Measurements from ENCODE around the gene RAB10. TPM values are rescaled to one million over a fixed set of nuclear protein-coding genes. Genes with fewer than 3 reads are reported as not detected.

The RAB10 gene
- total and polyA plus RNA-seq, 2 experiments from 2014 or later: 100 to 122 TPM

DNA sequence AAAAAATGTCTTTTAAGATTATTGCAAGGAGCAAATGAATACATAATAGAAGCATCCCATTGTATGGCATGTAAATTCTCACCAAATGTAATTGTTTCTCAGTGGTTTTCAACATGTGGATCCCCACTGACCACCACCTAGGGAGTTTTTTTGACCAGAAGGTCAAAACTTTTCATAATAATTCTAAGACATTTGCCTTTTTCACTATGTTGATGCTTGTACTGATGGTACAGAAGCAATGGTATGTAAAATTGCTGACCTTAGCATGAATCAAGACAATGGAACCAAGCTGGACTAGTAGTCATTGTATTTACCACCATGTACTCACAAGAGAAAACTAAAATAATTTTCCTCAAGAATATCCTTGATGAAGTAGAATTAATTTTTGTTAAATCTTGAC is 36.8 kb downstream of the RAB10 start:
- DNase-seq (ENCODE audit: low spot score): no peak
- Histone ChIP-seq H3K27ac (no peak overlapping the region), H3K79me2 (peaks cover 98% of the 10 kb centered on the region), H3K4me1 (ENCODE audit: insufficient read depth) (peaks cover 22% of the 10 kb centered on the region), H3K9me2 (replicated peaks; ENCODE audit: insufficient read depth) (no peaks in the 10 kb centered on the region), H3K27me3 (no peaks in the 10 kb centered on the region), H2AFZ (no peak overlapping the region), H3K36me3 (replicated peaks; ENCODE audit: insufficient read depth, low read depth) (no peaks in the 10 kb centered on the region), H3K4me3 (no peak overlapping the region), H3K4me2 (no peak overlapping the region), H3K9me3 (ENCODE audit: low read depth) (no peaks in the 10 kb centered on the region), H4K20me1 (ENCODE audit: insufficient read depth, poor library complexity, severe bottlenecking) (peaks cover 73% of the 10 kb centered on the region)
- TF ChIP-seq, protein P1, sequence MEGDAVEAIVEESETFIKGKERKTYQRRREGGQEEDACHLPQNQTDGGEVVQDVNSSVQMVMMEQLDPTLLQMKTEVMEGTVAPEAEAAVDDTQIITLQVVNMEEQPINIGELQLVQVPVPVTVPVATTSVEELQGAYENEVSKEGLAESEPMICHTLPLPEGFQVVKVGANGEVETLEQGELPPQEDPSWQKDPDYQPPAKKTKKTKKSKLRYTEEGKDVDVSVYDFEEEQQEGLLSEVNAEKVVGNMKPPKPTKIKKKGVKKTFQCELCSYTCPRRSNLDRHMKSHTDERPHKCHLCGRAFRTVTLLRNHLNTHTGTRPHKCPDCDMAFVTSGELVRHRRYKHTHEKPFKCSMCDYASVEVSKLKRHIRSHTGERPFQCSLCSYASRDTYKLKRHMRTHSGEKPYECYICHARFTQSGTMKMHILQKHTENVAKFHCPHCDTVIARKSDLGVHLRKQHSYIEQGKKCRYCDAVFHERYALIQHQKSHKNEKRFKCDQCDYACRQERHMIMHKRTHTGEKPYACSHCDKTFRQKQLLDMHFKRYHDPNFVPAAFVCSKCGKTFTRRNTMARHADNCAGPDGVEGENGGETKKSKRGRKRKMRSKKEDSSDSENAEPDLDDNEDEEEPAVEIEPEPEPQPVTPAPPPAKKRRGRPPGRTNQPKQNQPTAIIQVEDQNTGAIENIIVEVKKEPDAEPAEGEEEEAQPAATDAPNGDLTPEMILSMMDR (IDR thresholded peaks at IDR 0.05; ENCODE audit: poor library complexity): no peak
- TF ChIP-seq EZH2 (IDR thresholded peaks at IDR 0.05; ENCODE audit: borderline replicate concordance) (no peak), EZH2phosphoT487 (IDR thresholded peaks at IDR 0.05; ENCODE audit: low read depth, severe bottlenecking, unreplicated experiment) (no peak)

DNA sequence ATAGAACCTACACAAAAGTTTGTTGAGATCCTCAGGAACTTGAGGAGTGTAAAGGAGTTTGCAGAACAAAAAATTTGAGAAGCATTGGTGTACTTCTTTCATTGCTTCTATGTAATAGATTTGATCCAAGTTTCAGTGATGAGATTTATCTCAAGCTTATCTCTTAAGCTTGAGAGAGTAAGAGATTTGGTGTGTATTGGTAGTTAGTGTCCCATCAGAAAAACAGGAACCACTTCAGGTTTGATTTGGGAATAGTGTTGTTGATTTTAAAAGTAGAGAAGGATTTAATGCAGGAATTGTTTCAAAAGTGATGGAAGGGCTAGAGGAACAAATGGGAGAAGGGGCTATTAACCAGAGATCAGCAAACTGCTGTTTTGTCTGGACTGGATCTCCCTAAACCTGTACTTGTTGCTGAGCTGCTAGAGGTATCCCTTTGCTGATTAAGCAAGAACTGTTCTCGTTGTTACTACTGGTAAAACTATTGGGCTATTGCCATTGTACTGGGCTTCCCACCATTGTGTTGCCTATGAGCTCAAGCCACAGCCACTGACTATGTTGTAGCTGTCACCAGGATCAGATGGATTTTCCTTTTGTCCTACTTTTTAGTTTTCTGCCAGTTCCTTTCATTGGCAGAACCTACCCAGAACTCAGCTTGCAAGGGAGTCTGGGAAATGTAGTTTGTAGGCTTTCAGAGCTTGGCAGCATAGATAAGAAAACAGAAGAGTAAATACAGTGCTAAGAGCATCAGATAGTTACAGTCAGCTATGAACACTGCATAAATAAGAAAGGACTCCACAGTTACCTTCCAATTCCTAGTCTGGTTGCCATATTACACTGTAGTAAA is 39.3 kb downstream of the RAB10 start:
- no peak overlapping the region for H2AFZ ChIP-seq
- no peak for DNase-seq (ENCODE audit: low spot score)
- no peaks in the 10 kb centered on the region for H3K27me3 ChIP-seq
- TF ChIP-seq EZH2 (IDR thresholded peaks at IDR 0.05; ENCODE audit: borderline replicate concordance): no peak
- no peak for TF ChIP-seq EZH2phosphoT487 (IDR thresholded peaks at IDR 0.05; ENCODE audit: low read depth, severe bottlenecking, unreplicated experiment)
- TF ChIP-seq, protein P1 (IDR thresholded peaks at IDR 0.05; ENCODE audit: poor library complexity): no peak
- no peaks in the 10 kb centered on the region for H3K36me3 ChIP-seq (replicated peaks; ENCODE audit: insufficient read depth, low read depth)
- H3K9me3 ChIP-seq (ENCODE audit: low read depth): no peaks in the 10 kb centered on the region
- peaks cover 85% of the 10 kb centered on the region for H4K20me1 ChIP-seq (ENCODE audit: insufficient read depth, poor library complexity, severe bottlenecking)
- WGBS (ENCODE audit: low lambda C conversion rate, missing lambda C conversion rate): 62% methylated on average over 1 of the region's 1 CpG
- H3K4me1 ChIP-seq (ENCODE audit: insufficient read depth): peaks cover 22% of the 10 kb centered on the region
- H3K4me2 ChIP-seq: peak overlapping the region; percentile 18
- H3K79me2 ChIP-seq: peaks cover 100% of the 10 kb centered on the region
- H3K9me2 ChIP-seq (replicated peaks; ENCODE audit: insufficient read depth): no peaks in the 10 kb centered on the region
- peak overlapping the region; percentile 31 for H3K27ac ChIP-seq
- H3K4me3 ChIP-seq: no peak overlapping the region

DNA sequence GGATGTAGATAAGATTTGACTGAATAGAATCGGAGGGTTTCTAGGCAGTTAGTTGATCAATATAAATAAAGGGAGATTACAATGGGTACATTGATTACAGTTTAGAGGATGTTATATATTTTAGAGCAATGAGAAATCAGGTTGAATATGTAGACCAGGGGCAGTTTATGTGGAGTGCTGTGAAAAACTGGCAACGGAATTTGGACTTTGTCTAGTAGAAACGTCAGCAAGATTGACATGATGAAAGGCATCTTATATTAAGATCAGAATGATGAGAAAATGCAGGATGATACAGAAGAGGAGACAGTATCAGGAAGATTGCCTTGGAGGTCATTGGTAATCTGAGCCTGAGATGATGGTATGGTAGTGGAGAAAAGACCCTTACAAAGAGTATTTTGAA is 39.9 kb downstream of the RAB10 start:
- DNase-seq (ENCODE audit: low spot score): no peak
- WGBS (ENCODE audit: low lambda C conversion rate, missing lambda C conversion rate): 84% methylated on average over 3 of the region's 3 CpGs
- peak overlapping the region; percentile 18 for H3K4me2 ChIP-seq
- no peak overlapping the region for H3K4me3 ChIP-seq
- no peak overlapping the region for H2AFZ ChIP-seq
- peaks cover 100% of the 10 kb centered on the region for H3K79me2 ChIP-seq
- H3K27me3 ChIP-seq: no peaks in the 10 kb centered on the region
- peaks cover 22% of the 10 kb centered on the region for H3K4me1 ChIP-seq (ENCODE audit: insufficient read depth)
- H3K36me3 ChIP-seq (replicated peaks; ENCODE audit: insufficient read depth, low read depth): no peaks in the 10 kb centered on the region
- peak overlapping the region; percentile 31 for H3K27ac ChIP-seq
- no peaks in the 10 kb centered on the region for H3K9me3 ChIP-seq (ENCODE audit: low read depth)
- no peaks in the 10 kb centered on the region for H3K9me2 ChIP-seq (replicated peaks; ENCODE audit: insufficient read depth)
- H4K20me1 ChIP-seq (ENCODE audit: insufficient read depth, poor library complexity, severe bottlenecking): peaks cover 87% of the 10 kb centered on the region
- TF ChIP-seq EZH2 (IDR thresholded peaks at IDR 0.05; ENCODE audit: borderline replicate concordance): no peak
- TF ChIP-seq EZH2phosphoT487 (IDR thresholded peaks at IDR 0.05; ENCODE audit: low read depth, severe bottlenecking, unreplicated experiment): no peak
- TF ChIP-seq, protein P1 (IDR thresholded peaks at IDR 0.05; ENCODE audit: poor library complexity): no peak

Measured in hepatocyte (in vitro differentiated cells).